ENCODE measurements around the gene NAGPA. TPM values are rescaled to one million over a fixed set of nuclear protein-coding genes. Genes with fewer than 3 reads are reported as not detected.

NAGPA gene
- total RNA-seq, 1 experiment from 2014 or later, result 15.9 TPM

DNA sequence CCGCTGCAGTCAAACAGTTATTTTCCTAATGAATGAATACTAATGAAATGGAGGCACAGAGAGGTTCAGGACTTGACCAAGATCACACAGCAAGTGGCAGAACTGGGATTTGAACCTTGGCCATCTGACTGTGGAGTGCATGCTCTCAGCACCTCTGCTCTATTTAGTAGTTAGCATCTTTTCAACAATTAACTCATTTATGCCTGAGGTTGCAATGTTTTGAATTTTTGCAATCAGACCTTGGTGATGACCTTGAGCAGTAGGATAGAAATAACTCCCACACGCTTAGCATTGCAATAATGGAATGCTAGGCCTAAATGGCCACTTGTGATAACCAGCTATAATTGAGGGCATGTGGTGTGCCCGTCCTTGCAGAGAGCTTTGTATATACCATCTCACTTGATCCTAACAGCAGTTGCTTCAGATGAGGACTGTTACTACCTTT lies 31.0 kb downstream of the NAGPA start:
- H3K4me3 Mint-ChIP-seq (ENCODE audit: unreplicated experiment), result no peak overlapping the region
- CTCF ChIA-PET, result no interaction called here
- no peak overlapping the region for H3K27ac Mint-ChIP-seq (ENCODE audit: unreplicated experiment)
- no peaks in the 10 kb centered on the region for H3K4me1 Mint-ChIP-seq (ENCODE audit: low read depth, unreplicated experiment)
- Histone ChIP-seq H3K4me3 (ENCODE audit: low read depth, low read length) (no peak overlapping the region), H3K27me3 (replicated peaks; ENCODE audit: control insufficient read depth, insufficient read depth, low read length) (no peaks in the 10 kb centered on the region; the same call in 1 of the 2 replicates), H3K4me1 (no peaks in the 10 kb centered on the region), H3K36me3 (ENCODE audit: control insufficient read depth, insufficient read depth, low read length) (no peaks in the 10 kb centered on the region), H3K9me3 (no peaks in the 10 kb centered on the region)
- no peaks in the 10 kb centered on the region for H3K36me3 Mint-ChIP-seq (ENCODE audit: insufficient read depth, unreplicated experiment)
- BruUV-seq (replicated peaks), result no TSS peak
- no peaks in the 10 kb centered on the region for H3K9me3 Mint-ChIP-seq (ENCODE audit: unreplicated experiment)
- intact Hi-C loops (cut with micrococcal nuclease; ENCODE audit: unreplicated experiment), result no loop called here
- H3K27me3 Mint-ChIP-seq (ENCODE audit: insufficient read depth, unreplicated experiment), result peaks cover 8% of the 10 kb centered on the region
- no peak for DNase-seq
- POLR2A ChIA-PET, result no interaction called here
- TF ChIP-seq, protein P1, sequence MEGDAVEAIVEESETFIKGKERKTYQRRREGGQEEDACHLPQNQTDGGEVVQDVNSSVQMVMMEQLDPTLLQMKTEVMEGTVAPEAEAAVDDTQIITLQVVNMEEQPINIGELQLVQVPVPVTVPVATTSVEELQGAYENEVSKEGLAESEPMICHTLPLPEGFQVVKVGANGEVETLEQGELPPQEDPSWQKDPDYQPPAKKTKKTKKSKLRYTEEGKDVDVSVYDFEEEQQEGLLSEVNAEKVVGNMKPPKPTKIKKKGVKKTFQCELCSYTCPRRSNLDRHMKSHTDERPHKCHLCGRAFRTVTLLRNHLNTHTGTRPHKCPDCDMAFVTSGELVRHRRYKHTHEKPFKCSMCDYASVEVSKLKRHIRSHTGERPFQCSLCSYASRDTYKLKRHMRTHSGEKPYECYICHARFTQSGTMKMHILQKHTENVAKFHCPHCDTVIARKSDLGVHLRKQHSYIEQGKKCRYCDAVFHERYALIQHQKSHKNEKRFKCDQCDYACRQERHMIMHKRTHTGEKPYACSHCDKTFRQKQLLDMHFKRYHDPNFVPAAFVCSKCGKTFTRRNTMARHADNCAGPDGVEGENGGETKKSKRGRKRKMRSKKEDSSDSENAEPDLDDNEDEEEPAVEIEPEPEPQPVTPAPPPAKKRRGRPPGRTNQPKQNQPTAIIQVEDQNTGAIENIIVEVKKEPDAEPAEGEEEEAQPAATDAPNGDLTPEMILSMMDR (IDR thresholded peaks at IDR 0.05; ENCODE audit: insufficient read depth in 1 of 2, low read depth in 1 of 2, low read length in 1 of 2, severe bottlenecking in 1 of 2, unreplicated experiment in 1 of 2), result no peak

DNA sequence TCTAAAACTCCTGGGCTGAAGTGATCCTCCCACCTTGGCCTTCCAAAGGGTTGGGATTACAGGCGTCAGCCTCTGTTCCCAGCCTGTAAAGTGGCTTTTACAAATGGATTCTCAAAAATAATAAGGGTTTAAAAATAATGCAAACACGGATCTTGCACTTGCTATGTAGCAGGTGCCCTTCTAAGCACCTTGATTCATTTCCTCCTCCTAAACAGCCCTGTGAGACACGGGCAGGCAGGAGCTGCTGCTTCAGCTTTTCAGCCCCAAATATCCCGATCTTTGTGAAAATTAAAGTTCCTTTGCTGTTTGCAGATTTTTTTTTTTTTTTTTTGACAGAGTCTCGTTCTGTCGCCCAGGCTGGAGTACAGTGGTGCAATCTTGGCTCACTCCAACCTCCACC lies 31.7 kb downstream of the NAGPA start:
- H3K9me3 ChIP-seq, result no peaks in the 10 kb centered on the region
- Mint-ChIP-seq H3K9me3 (ENCODE audit: unreplicated experiment) (no peaks in the 10 kb centered on the region), H3K36me3 (ENCODE audit: insufficient read depth, unreplicated experiment) (no peaks in the 10 kb centered on the region), H3K27ac (ENCODE audit: unreplicated experiment) (no peak overlapping the region), H3K4me1 (ENCODE audit: low read depth, unreplicated experiment) (no peaks in the 10 kb centered on the region), H3K4me3 (ENCODE audit: unreplicated experiment) (no peak overlapping the region), H3K27me3 (ENCODE audit: insufficient read depth, unreplicated experiment) (peaks cover 8% of the 10 kb centered on the region)
- BruUV-seq (replicated peaks), result no TSS peak
- H3K27me3 ChIP-seq (replicated peaks; ENCODE audit: control insufficient read depth, insufficient read depth, low read length), result no peaks in the 10 kb centered on the region; the same call in 1 of the 2 replicates
- TF ChIP-seq, protein P1 (IDR thresholded peaks at IDR 0.05; ENCODE audit: insufficient read depth in 1 of 2, low read depth in 1 of 2, low read length in 1 of 2, severe bottlenecking in 1 of 2, unreplicated experiment in 1 of 2), result no peak
- intact Hi-C loops (cut with micrococcal nuclease; ENCODE audit: unreplicated experiment), result no loop called here
- no peaks in the 10 kb centered on the region for H3K36me3 ChIP-seq (ENCODE audit: control insufficient read depth, insufficient read depth, low read length)
- H3K4me1 ChIP-seq, result no peaks in the 10 kb centered on the region
- DNase-seq, result no peak
- ChIA-PET CTCF (no interaction called here), POLR2A (no interaction called here)
- no peak overlapping the region for H3K4me3 ChIP-seq (ENCODE audit: low read depth, low read length)

DNA sequence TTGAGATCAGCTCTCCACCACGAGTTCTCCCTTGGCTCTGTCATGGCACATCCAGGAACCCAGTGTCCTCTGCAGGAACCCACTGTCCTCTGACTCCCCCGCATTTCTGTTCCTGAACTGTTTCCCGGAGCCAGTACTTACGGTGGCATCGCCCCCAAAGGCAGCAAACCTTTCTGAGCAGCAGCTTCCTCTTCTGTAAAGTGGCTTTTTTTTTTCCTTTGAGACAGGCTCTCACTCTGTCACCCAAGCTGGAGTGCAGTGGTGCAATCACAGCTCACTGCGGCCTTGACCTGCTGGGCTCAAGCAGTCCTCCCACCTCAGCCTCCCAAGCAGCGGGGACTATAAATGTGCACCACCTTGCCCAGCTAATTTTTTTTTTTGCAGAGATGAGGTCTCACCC lies 32.2 kb downstream of the NAGPA start:
- no peak for DNase-seq
- ChIA-PET POLR2A (no interaction called here), CTCF (no interaction called here)
- Histone ChIP-seq H3K27me3 (replicated peaks; ENCODE audit: control insufficient read depth, insufficient read depth, low read length) (no peaks in the 10 kb centered on the region; the same call in 1 of the 2 replicates), H3K9me3 (no peaks in the 10 kb centered on the region), H3K36me3 (ENCODE audit: control insufficient read depth, insufficient read depth, low read length) (no peaks in the 10 kb centered on the region), H3K4me3 (ENCODE audit: low read depth, low read length) (no peak overlapping the region), H3K4me1 (no peaks in the 10 kb centered on the region)
- BruUV-seq (replicated peaks), result no TSS peak
- TF ChIP-seq, protein P1 (IDR thresholded peaks at IDR 0.05; ENCODE audit: insufficient read depth in 1 of 2, low read depth in 1 of 2, low read length in 1 of 2, severe bottlenecking in 1 of 2, unreplicated experiment in 1 of 2), result no peak
- Mint-ChIP-seq H3K9me3 (ENCODE audit: unreplicated experiment) (no peaks in the 10 kb centered on the region), H3K27me3 (ENCODE audit: insufficient read depth, unreplicated experiment) (peaks cover 8% of the 10 kb centered on the region), H3K4me3 (ENCODE audit: unreplicated experiment) (no peak overlapping the region), H3K4me1 (ENCODE audit: low read depth, unreplicated experiment) (no peaks in the 10 kb centered on the region), H3K27ac (ENCODE audit: unreplicated experiment) (no peak overlapping the region), H3K36me3 (ENCODE audit: insufficient read depth, unreplicated experiment) (no peaks in the 10 kb centered on the region)
- intact Hi-C loops (cut with micrococcal nuclease; ENCODE audit: unreplicated experiment), result no loop called here

Data from Caco-2 (cell line).